ENCODE data around the gene MAP3K19.
A peak's percentile ranks its signal among the peaks of the same experiment; 100 is the strongest.

Gene MAP3K19

GRCh38 chr2:134950886-134951285, 96.4 kb downstream of the MAP3K19 start:
- H3K36me3 ChIP-seq (ENCODE audit: insufficient read depth, low read length): peaks cover 29% of the 10 kb centered on the region
- no peak overlapping the region for H3K9ac ChIP-seq (ENCODE audit: low read depth, low read length)
- no peaks in the 10 kb centered on the region for H3K9me3 ChIP-seq (ENCODE audit: control insufficient read depth, insufficient read depth, low read length)
- H3K4me1 ChIP-seq (ENCODE audit: insufficient read depth, low read length): no peaks in the 10 kb centered on the region

- Histone ChIP-seq H3K9ac (ENCODE audit: low read depth, low read length) (no peak overlapping the region), H3K4me1 (ENCODE audit: insufficient read depth, low read length) (no peaks in the 10 kb centered on the region), H3K36me3 (ENCODE audit: insufficient read depth, low read length) (peaks cover 27% of the 10 kb centered on the region), H3K9me3 (ENCODE audit: control insufficient read depth, insufficient read depth, low read length) (no peaks in the 10 kb centered on the region)
Measured at GRCh38 chr2:134949981-134950708, 97.1 kb downstream of the MAP3K19 start.

- H3K36me3 ChIP-seq (ENCODE audit: insufficient read depth, low read length): peaks cover 11% of the 10 kb centered on the region
- H3K4me1 ChIP-seq (ENCODE audit: insufficient read depth, low read length): no peaks in the 10 kb centered on the region
- no peak overlapping the region for H3K9ac ChIP-seq (ENCODE audit: low read depth, low read length)
- H3K9me3 ChIP-seq (ENCODE audit: control insufficient read depth, insufficient read depth, low read length): no peaks in the 10 kb centered on the region
Measured at GRCh38 chr2:134946073-134946472, 101.2 kb downstream of the MAP3K19 start.

GRCh38 chr2:134944975-134945374, 102.3 kb downstream of the MAP3K19 start:
- Histone ChIP-seq H3K9ac (ENCODE audit: low read depth, low read length) (no peak overlapping the region), H3K9me3 (ENCODE audit: control insufficient read depth, insufficient read depth, low read length) (no peaks in the 10 kb centered on the region), H3K4me1 (ENCODE audit: insufficient read depth, low read length) (no peaks in the 10 kb centered on the region), H3K36me3 (ENCODE audit: insufficient read depth, low read length) (peaks cover 11% of the 10 kb centered on the region)

GRCh38 chr2:134943540-134943939, 103.7 kb downstream of the MAP3K19 start:
- H3K9ac ChIP-seq (ENCODE audit: low read depth, low read length): no peak overlapping the region
- H3K9me3 ChIP-seq (ENCODE audit: control insufficient read depth, insufficient read depth, low read length): no peaks in the 10 kb centered on the region
- peaks cover 9% of the 10 kb centered on the region for H3K36me3 ChIP-seq (ENCODE audit: insufficient read depth, low read length)
- H3K4me1 ChIP-seq (ENCODE audit: insufficient read depth, low read length): no peaks in the 10 kb centered on the region

GRCh38 chr2:134936691-134937090, 110.6 kb downstream of the MAP3K19 start:
- Histone ChIP-seq H3K9me3 (ENCODE audit: control insufficient read depth, insufficient read depth, low read length) (no peaks in the 10 kb centered on the region), H3K4me1 (ENCODE audit: insufficient read depth, low read length) (no peaks in the 10 kb centered on the region), H3K9ac (ENCODE audit: low read depth, low read length) (no peak overlapping the region), H3K36me3 (ENCODE audit: insufficient read depth, low read length) (peaks cover 7% of the 10 kb centered on the region)

- no peaks in the 10 kb centered on the region for H3K4me1 ChIP-seq (ENCODE audit: insufficient read depth, low read length)
Measured at GRCh38 chr2:134934641-134935040, 112.6 kb downstream of the MAP3K19 start.

GRCh38 chr2:134934150-134934549, 113.1 kb downstream of the MAP3K19 start:
- Histone ChIP-seq H3K9ac (ENCODE audit: low read depth, low read length) (no peak overlapping the region), H3K36me3 (ENCODE audit: insufficient read depth, low read length) (peaks cover 4% of the 10 kb centered on the region), H3K9me3 (ENCODE audit: control insufficient read depth, insufficient read depth, low read length) (no peaks in the 10 kb centered on the region), H3K4me1 (ENCODE audit: insufficient read depth, low read length) (no peaks in the 10 kb centered on the region)

More at GRCh38 chr2:134934641-134935040, 112.6 kb downstream of the MAP3K19 start:
- Histone ChIP-seq H3K36me3 (ENCODE audit: insufficient read depth, low read length) (peaks cover 4% of the 10 kb centered on the region), H3K9me3 (ENCODE audit: control insufficient read depth, insufficient read depth, low read length) (no peaks in the 10 kb centered on the region), H3K9ac (ENCODE audit: low read depth, low read length) (no peak overlapping the region)

- Histone ChIP-seq H3K36me3 (ENCODE audit: insufficient read depth, low read length) (peaks cover 4% of the 10 kb centered on the region), H3K9me3 (ENCODE audit: control insufficient read depth, insufficient read depth, low read length) (no peaks in the 10 kb centered on the region), H3K4me1 (ENCODE audit: insufficient read depth, low read length) (no peaks in the 10 kb centered on the region), H3K9ac (ENCODE audit: low read depth, low read length) (no peak overlapping the region)
Measured at GRCh38 chr2:134933732-134934131, 113.5 kb downstream of the MAP3K19 start.

- peaks cover 4% of the 10 kb centered on the region for H3K36me3 ChIP-seq (ENCODE audit: insufficient read depth, low read length)
- no peaks in the 10 kb centered on the region for H3K4me1 ChIP-seq (ENCODE audit: insufficient read depth, low read length)
Measured at GRCh38 chr2:134932864-134933526, 114.3 kb downstream of the MAP3K19 start.

GRCh38 chr2:134927195-134927594, 120.1 kb downstream of the MAP3K19 start:
- Histone ChIP-seq H3K4me1 (ENCODE audit: insufficient read depth, low read length) (peaks cover 5% of the 10 kb centered on the region), H3K9me3 (ENCODE audit: control insufficient read depth, insufficient read depth, low read length) (no peaks in the 10 kb centered on the region), H3K9ac (ENCODE audit: low read depth, low read length) (no peak overlapping the region), H3K36me3 (ENCODE audit: insufficient read depth, low read length) (no peaks in the 10 kb centered on the region; the same call in 1 of the 2 replicates)

More at GRCh38 chr2:134932864-134933526, 114.3 kb downstream of the MAP3K19 start:
- no peaks in the 10 kb centered on the region for H3K9me3 ChIP-seq (ENCODE audit: control insufficient read depth, insufficient read depth, low read length)
- no peak overlapping the region for H3K9ac ChIP-seq (ENCODE audit: low read depth, low read length)

- no peaks in the 10 kb centered on the region for H3K9me3 ChIP-seq (ENCODE audit: control insufficient read depth, insufficient read depth, low read length)
- H3K36me3 ChIP-seq (ENCODE audit: insufficient read depth, low read length): no peaks in the 10 kb centered on the region; the same call in 1 of the 2 replicates
- H3K4me1 ChIP-seq (ENCODE audit: insufficient read depth, low read length): peaks cover 5% of the 10 kb centered on the region
- no peak overlapping the region for H3K9ac ChIP-seq (ENCODE audit: low read depth, low read length)
Measured at GRCh38 chr2:134926231-134926931, 120.9 kb downstream of the MAP3K19 start.

GRCh38 chr2:134924912-134925311, 122.3 kb downstream of the MAP3K19 start:
- Histone ChIP-seq H3K36me3 (ENCODE audit: insufficient read depth, low read length) (no peaks in the 10 kb centered on the region; the same call in 1 of the 2 replicates), H3K4me1 (ENCODE audit: insufficient read depth, low read length) (peaks cover 5% of the 10 kb centered on the region), H3K9me3 (ENCODE audit: control insufficient read depth, insufficient read depth, low read length) (no peaks in the 10 kb centered on the region), H3K9ac (ENCODE audit: low read depth, low read length) (no peak overlapping the region)

GRCh38 chr2:134919341-134920210, 127.7 kb downstream of the MAP3K19 start:
- Histone ChIP-seq H3K4me1 (ENCODE audit: insufficient read depth, low read length) (no peaks in the 10 kb centered on the region; the same call in 1 of the 2 replicates), H3K9ac (ENCODE audit: low read depth, low read length) (peak overlapping the region; percentile 99), H3K36me3 (ENCODE audit: insufficient read depth, low read length) (no peaks in the 10 kb centered on the region; the same call in 1 of the 2 replicates), H3K9me3 (ENCODE audit: control insufficient read depth, insufficient read depth, low read length) (no peaks in the 10 kb centered on the region)
